GM12801 (cell line): ENCODE data around the gene CDH13.

Experiments
- TF ChIP-seq, protein P1 (sequence below): IDR thresholded peaks from one replicate; pipeline ENCODE4 v1.5.1; 2011; ENCODE audit warnings: control low read depth; ENCODE audit not compliant: insufficient read length; ENCODE audit errors: extremely low read depth

CDH13 gene

DNA sequence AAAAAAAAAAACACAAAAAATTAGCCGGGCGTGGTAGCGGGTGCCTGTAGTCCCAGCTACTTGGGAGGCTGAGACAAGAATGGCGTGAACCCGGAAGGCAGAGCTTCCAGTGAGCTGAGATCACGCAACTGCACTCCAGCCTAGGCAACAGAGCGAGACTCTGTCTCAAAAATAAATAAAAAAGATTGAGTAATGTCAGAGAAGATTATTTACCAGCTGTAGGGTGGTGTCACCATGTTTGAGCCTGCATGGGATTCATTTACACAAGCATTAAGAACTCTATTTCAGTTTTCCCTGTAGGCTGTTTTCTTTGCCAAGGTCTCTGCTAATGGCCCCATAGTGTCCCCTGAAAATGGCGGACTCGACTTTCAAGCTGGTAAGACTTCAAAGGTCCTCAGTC lies 575.0 kb downstream of the CDH13 start:
- TF ChIP-seq, protein P1, sequence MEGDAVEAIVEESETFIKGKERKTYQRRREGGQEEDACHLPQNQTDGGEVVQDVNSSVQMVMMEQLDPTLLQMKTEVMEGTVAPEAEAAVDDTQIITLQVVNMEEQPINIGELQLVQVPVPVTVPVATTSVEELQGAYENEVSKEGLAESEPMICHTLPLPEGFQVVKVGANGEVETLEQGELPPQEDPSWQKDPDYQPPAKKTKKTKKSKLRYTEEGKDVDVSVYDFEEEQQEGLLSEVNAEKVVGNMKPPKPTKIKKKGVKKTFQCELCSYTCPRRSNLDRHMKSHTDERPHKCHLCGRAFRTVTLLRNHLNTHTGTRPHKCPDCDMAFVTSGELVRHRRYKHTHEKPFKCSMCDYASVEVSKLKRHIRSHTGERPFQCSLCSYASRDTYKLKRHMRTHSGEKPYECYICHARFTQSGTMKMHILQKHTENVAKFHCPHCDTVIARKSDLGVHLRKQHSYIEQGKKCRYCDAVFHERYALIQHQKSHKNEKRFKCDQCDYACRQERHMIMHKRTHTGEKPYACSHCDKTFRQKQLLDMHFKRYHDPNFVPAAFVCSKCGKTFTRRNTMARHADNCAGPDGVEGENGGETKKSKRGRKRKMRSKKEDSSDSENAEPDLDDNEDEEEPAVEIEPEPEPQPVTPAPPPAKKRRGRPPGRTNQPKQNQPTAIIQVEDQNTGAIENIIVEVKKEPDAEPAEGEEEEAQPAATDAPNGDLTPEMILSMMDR, result no peak

DNA sequence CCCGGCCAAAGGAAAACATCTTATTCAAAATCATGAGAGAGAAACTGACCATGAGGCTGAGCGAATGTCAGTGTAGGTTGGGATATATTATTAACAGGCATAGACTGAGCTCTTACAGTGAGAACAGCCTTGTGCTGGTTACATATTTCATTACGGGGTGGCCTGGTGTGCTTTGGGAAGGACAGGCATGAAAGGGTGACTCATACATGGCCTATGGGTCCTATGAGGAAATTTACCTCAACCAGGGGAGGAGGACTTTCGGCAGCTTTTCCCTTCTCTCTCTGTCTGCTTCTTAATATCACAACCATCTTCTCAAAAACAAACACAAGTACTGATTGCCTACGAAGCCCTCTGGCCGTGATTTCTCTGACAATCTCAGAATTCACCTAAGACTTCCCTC lies 579.1 kb downstream of the CDH13 start:
- TF ChIP-seq, protein P1, result no peak

DNA sequence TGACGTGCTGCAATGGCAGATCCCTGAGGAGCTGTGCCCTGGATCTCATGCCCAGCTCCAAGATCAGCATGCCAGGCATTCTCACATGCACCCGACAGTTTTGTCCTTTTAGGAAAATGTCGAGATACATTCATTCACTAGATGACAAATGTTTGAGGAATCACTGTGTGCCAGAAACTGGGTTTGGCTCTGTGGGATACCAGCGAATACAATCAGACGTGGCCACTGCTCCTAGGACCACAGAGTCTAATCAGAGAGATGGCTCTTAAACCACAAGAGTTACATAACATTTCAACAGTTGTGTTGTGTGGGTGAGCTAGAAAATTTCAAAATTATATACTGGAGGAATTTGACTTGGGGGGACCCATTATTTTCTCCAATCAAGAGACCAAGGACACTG lies 579.7 kb downstream of the CDH13 start:
- TF ChIP-seq, protein P1, result no peak

DNA sequence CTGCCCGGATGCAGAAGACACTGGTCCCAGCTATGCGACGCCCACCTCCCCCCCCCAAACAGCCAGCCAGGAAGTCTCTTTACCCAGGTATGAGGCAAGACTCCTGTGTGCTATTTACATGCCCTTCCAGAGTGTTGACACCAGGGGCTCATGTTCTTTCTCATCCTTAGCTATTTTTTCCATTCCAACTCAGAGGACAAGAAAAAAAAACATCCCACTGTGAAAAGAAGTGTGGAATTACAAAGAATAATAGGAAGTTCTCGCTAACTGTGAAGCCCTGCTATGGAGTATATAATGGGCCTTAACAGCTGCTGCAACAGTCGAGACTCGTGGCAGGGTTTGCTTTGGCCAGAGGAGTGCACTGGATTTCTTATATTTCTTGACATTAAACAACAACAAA lies 584.9 kb downstream of the CDH13 start:
- TF ChIP-seq, protein P1, result no peak

DNA sequence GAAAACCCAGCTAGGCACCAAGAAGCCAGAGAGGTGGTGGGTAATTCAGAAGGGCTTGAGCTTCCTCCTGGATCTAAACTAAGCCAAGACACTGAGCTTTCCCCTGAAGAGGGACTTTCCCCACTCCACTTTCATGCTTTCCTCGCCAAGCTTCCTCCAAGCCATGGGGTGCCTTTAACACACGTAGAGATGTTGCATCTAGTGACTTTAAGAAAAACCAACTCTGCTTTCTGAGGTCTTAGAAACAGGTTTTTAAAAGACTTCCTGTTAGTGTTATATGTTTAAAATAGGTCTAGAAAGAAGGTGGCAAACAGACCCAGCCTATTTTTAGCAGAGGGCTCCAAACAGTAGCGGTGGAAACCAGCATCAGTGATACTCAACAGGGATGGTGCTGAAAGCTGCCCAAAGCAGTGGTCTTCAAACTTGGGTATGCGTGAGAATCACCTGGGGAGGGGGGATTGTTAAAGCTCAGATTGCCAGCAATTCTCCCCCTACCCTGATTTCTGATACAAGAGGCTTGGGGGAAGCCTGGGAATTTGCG lies 585.6 kb downstream of the CDH13 start:
- TF ChIP-seq, protein P1, result no peak

DNA sequence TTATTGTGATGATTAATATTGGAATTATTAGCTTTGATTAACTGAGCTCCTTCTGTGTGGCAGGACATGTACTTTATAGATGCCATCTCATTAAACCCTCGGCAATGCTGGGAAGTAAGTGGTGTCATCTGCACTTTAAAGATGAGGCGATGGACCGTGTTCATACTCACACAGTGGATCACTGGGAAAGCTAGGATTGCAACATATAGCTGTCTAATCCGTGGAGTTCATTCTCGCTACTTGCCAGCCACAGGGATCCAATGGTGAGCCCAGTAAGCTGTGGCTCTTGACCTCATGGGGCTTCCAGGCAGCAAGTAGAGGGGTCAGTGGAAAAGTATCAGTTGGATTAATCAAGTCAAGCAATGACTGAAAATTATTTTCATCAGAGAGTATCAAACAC lies 587.9 kb downstream of the CDH13 start:
- TF ChIP-seq, protein P1, result no peak

DNA sequence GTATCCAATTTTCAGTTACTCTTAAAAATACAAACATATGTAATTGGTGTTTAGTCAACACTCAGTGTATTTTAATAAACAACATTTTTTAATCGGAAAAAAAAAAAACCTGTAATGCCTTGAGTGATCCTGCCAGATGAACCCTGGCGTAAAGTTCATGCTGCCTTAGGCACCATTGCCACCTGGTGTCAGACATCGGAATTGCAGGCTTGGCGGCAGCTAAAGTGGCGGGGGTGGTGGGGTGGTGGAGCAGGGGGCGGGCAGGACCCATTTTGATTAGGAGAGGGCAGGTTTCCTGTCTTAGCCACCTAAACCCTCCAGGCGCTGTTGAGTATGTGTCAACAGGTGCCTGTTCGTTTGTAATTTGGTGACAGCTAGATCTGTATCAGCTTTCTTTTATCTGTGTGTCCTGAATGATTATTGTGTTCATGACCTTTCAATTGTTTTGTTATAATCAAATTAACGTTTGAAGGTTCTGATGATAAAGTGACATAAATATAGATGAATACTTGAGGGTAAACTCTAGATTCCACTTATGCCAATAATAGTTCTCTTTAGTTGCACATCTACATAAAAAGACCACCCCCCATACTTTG lies 588.7 kb downstream of the CDH13 start:
- TF ChIP-seq, protein P1, result no peak

DNA sequence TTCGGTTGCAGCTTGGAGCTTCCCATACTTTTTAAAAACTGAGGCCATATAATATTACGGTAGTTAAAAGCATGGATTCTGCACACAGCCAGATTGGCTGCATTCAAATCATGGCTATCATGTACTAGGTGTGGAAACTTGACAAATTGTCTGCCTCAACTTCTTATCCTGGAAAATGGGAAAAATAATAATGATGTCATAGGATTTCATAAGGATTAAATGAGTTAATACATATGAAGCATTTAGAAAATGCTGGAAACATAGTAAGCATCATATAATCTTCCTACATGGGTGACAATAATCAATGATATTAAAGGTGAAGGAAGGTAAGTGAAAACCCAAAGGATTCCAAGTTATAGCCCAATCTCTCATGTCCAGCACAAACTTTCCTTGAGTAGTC lies 592.5 kb downstream of the CDH13 start:
- TF ChIP-seq, protein P1, result no peak
